ENCODE measurements around the gene CDK4. TPM values are rescaled to one million over a fixed set of nuclear protein-coding genes. Genes with fewer than 3 reads are reported as not detected.

CDK4 gene
- total and polyA plus RNA-seq, 2 of the 4 experiments (the other 2 are of a cell fraction) = 261 to 297 TPM

DNA sequence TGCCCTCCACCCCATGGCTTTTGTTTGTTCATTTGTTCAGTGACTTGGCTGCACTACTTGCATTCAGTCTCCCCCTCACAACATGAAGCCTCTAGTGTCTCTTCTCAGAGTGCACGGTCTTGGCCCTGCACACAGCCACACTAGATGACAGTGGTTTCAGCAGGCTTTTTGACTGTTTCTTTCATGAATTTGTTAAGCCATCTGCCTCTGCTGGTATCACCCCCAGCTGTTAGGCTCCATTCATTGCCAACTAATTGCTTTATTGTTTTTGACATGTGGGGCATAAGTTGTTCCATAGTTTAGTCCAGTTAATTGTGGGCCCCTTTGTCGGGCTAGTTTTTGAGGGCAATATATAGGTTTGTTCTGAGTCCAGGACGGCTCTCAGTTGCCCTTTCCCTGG lies 39.4 kb downstream of the CDK4 start:
- DNase-seq = no peak
- H3K36me3 ChIP-seq (ENCODE audit: control insufficient read depth, insufficient read depth, low read length) = peaks cover 25% of the 10 kb centered on the region
- H3K4ac ChIP-seq (ENCODE audit: low read depth, low read length) = no peak overlapping the region
- TF ChIP-seq MAFK (IDR thresholded peaks at IDR 0.05; ENCODE audit: low read depth, low read length) (no peak), BHLHE40 (IDR thresholded peaks at IDR 0.05; ENCODE audit: low read depth, low read length) (no peak), POLR2A (IDR thresholded peaks at IDR 0.05; ENCODE audit: low read depth, low read length) (no peak), CHD1 (IDR thresholded peaks at IDR 0.05; ENCODE audit: low read depth, low read length) (no peak), MAZ (IDR thresholded peaks at IDR 0.05; ENCODE audit: borderline replicate concordance, low read depth, low read length) (no peak), RFX5 (IDR thresholded peaks at IDR 0.05; ENCODE audit: low read depth, low read length) (no peak), FOS (IDR thresholded peaks at IDR 0.05; ENCODE audit: low read depth, low read length) (no peak), CEBPB (IDR thresholded peaks at IDR 0.05; ENCODE audit: low read depth, low read length) (no peak), RAD21 (IDR thresholded peaks at IDR 0.05; ENCODE audit: low read length) (no peak)
- TF ChIP-seq, protein P1, sequence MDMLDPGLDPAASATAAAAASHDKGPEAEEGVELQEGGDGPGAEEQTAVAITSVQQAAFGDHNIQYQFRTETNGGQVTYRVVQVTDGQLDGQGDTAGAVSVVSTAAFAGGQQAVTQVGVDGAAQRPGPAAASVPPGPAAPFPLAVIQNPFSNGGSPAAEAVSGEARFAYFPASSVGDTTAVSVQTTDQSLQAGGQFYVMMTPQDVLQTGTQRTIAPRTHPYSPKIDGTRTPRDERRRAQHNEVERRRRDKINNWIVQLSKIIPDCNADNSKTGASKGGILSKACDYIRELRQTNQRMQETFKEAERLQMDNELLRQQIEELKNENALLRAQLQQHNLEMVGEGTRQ (IDR thresholded peaks at IDR 0.05; ENCODE audit: low read depth, low read length) = no peak
- TF ChIP-seq, protein P2, sequence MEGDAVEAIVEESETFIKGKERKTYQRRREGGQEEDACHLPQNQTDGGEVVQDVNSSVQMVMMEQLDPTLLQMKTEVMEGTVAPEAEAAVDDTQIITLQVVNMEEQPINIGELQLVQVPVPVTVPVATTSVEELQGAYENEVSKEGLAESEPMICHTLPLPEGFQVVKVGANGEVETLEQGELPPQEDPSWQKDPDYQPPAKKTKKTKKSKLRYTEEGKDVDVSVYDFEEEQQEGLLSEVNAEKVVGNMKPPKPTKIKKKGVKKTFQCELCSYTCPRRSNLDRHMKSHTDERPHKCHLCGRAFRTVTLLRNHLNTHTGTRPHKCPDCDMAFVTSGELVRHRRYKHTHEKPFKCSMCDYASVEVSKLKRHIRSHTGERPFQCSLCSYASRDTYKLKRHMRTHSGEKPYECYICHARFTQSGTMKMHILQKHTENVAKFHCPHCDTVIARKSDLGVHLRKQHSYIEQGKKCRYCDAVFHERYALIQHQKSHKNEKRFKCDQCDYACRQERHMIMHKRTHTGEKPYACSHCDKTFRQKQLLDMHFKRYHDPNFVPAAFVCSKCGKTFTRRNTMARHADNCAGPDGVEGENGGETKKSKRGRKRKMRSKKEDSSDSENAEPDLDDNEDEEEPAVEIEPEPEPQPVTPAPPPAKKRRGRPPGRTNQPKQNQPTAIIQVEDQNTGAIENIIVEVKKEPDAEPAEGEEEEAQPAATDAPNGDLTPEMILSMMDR (conservative IDR thresholded peaks at IDR 0.05; ENCODE audit: low read depth, low read length) = no peak
- TF ChIP-seq, protein P3, sequence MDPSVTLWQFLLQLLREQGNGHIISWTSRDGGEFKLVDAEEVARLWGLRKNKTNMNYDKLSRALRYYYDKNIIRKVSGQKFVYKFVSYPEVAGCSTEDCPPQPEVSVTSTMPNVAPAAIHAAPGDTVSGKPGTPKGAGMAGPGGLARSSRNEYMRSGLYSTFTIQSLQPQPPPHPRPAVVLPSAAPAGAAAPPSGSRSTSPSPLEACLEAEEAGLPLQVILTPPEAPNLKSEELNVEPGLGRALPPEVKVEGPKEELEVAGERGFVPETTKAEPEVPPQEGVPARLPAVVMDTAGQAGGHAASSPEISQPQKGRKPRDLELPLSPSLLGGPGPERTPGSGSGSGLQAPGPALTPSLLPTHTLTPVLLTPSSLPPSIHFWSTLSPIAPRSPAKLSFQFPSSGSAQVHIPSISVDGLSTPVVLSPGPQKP (IDR thresholded peaks at IDR 0.05; ENCODE audit: borderline replicate concordance, low read depth, low read length) = no peak
- H3K14ac ChIP-seq (replicated peaks; ENCODE audit: low read depth, low read length) = no peak overlapping the region
- POLR2A ChIA-PET (ENCODE audit: unreplicated experiment) = no interaction called here
- no peak overlapping the region for H4K5ac ChIP-seq (ENCODE audit: low read depth, low read length)
- H4K20me1 ChIP-seq (ENCODE audit: insufficient read depth, low read length) = no peaks in the 10 kb centered on the region
- no peak overlapping the region for H3K23ac ChIP-seq (ENCODE audit: low read depth, low read length)
- ATAC-seq (ENCODE audit: low read depth) = no peak
- H2BK5ac ChIP-seq (ENCODE audit: low read depth, low read length, poor library complexity, severe bottlenecking) = no peak overlapping the region
- no peak overlapping the region for H2AK5ac ChIP-seq (ENCODE audit: low read depth, low read length)
- H3K18ac ChIP-seq (ENCODE audit: low read depth, low read length) = no peak overlapping the region
- no peak overlapping the region for H3K27ac ChIP-seq (ENCODE audit: insufficient read depth, low read length)
- H2BK120ac ChIP-seq (ENCODE audit: low read depth, low read length) = no peak overlapping the region
- H2BK15ac ChIP-seq (ENCODE audit: low read depth, low read length) = no peak overlapping the region
- no peaks in the 10 kb centered on the region for H3K4me1 ChIP-seq (ENCODE audit: control insufficient read depth, insufficient read depth, low read length)
- H3K4me2 ChIP-seq (ENCODE audit: low read depth, low read length) = no peak overlapping the region
- H3K56ac ChIP-seq (ENCODE audit: extremely low read depth, insufficient read depth, low read length) = no peak overlapping the region
- H4K91ac ChIP-seq (ENCODE audit: insufficient read depth, low read depth, low read length) = no peak overlapping the region
- H3K27me3 ChIP-seq (ENCODE audit: control insufficient read depth, insufficient read depth, low read length) = no peaks in the 10 kb centered on the region
- H3K4me3 ChIP-seq (ENCODE audit: insufficient read depth, low read depth, low read length) = no peak overlapping the region
- CTCF ChIA-PET = interaction anchor here (1.6 kb wide), 1 partner anchor 19 kb away, joined by 3 read pairs; the partner anchor contains the start of gene OS9
- no peak overlapping the region for H3K9ac ChIP-seq (ENCODE audit: low read depth, low read length)
- intact Hi-C loops (cut with micrococcal nuclease) = no loop called here
- no peak overlapping the region for H2AK9ac ChIP-seq (replicated peaks; ENCODE audit: low read depth, low read length, poor library complexity)
- no peaks in the 10 kb centered on the region for H3K9me1 ChIP-seq (ENCODE audit: insufficient read depth, low read length)
- no peak overlapping the region for H2AFZ ChIP-seq (replicated peaks; ENCODE audit: low read length, poor library complexity)
- no peak overlapping the region for H2BK20ac ChIP-seq (ENCODE audit: low read depth, low read length)
- BruUV-seq (replicated peaks) = no TSS peak
- no peak overlapping the region for H4K8ac ChIP-seq (ENCODE audit: low read depth in 2 of 2, low read length in 2 of 2)
- H3K9me3 ChIP-seq (ENCODE audit: control insufficient read depth, insufficient read depth, low read length) = no peaks in the 10 kb centered on the region
- dilution Hi-C loops (cut with HindIII; ENCODE audit: low sequenced_read_pairs, unreplicated experiment) = no loop called here
- no CpG with 5 or more reads among the region's 3 CpGs for WGBS, 2 experiments (ENCODE audit: extremely low coverage in 2 of 2, insufficient read length in 1 of 2)
- no peaks in the 10 kb centered on the region; a peak in 1 of 4 replicates for H3K79me1 ChIP-seq (ENCODE audit: low read depth in 1 of 2, low read length in 2 of 2)
- in situ Hi-C loops (cut with MboI; ENCODE audit: low sequenced_read_pairs) = no loop called here

All from IMR-90 (cell line).